Raji (cell line): ENCODE results near the gene MKS1.

Experiments used
- POLR2A ChIP-seq: IDR thresholded peaks from 2 replicates; pipeline ENCODE4 v1.6.1; 2011; ENCODE audit warnings: low read depth, low read length, control low read depth; ENCODE audit not compliant: insufficient read depth

Gene MKS1

GRCh38 chr17:58248955-58249269 is 29.9 kb upstream of the MKS1 start:
- no peak for TF ChIP-seq POLR2A

GRCh38 chr17:58247511-58248363 is 28.7 kb upstream of the MKS1 start:
- no peak for TF ChIP-seq POLR2A

GRCh38 chr17:58246781-58247180 is 27.7 kb upstream of the MKS1 start:
- TF ChIP-seq POLR2A: no peak

- TF ChIP-seq POLR2A: no peak
These were observed 27.2 kb upstream of the MKS1 start for GRCh38 chr17:58246104-58246740.

GRCh38 chr17:58245428-58246103 is 26.5 kb upstream of the MKS1 start:
- no peak for TF ChIP-seq POLR2A

GRCh38 chr17:58244963-58245362 is 25.9 kb upstream of the MKS1 start:
- no peak for TF ChIP-seq POLR2A

GRCh38 chr17:58242171-58242784 is 23.2 kb upstream of the MKS1 start:
- TF ChIP-seq POLR2A: no peak

- no peak for TF ChIP-seq POLR2A
These were observed 20.9 kb upstream of the MKS1 start for GRCh38 chr17:58239987-58240386.

- TF ChIP-seq POLR2A: no peak
These were observed 19.1 kb upstream of the MKS1 start, which contains the start of gene LPO for GRCh38 chr17:58238147-58238634. Gene LPO (plus strand): TSS chr17:58238584. CDS start chr17:58242980, 4,396 bp downstream.

- TF ChIP-seq POLR2A: no peak
These were observed 17.3 kb upstream of the MKS1 start for GRCh38 chr17:58236394-58236793.

- TF ChIP-seq POLR2A: no peak
These were observed 16.8 kb upstream of the MKS1 start for GRCh38 chr17:58235821-58236220.

- no peak for TF ChIP-seq POLR2A
These were observed 15.5 kb upstream of the MKS1 start for GRCh38 chr17:58234512-58234911.

GRCh38 chr17:58233543-58233942 is 14.5 kb upstream of the MKS1 start:
- TF ChIP-seq POLR2A: no peak

GRCh38 chr17:58232707-58233156 is 13.7 kb upstream of the MKS1 start:
- no peak for TF ChIP-seq POLR2A

GRCh38 chr17:58231641-58232040 is 12.6 kb upstream of the MKS1 start:
- no peak for TF ChIP-seq POLR2A

- TF ChIP-seq POLR2A: no peak
These were observed 10.8 kb upstream of the MKS1 start for GRCh38 chr17:58229881-58230280.

- no peak for TF ChIP-seq POLR2A
These were observed 10.3 kb upstream of the MKS1 start for GRCh38 chr17:58229384-58229783.
